ENCODE results near the gene EYA2.

Gene EYA2

DNA sequence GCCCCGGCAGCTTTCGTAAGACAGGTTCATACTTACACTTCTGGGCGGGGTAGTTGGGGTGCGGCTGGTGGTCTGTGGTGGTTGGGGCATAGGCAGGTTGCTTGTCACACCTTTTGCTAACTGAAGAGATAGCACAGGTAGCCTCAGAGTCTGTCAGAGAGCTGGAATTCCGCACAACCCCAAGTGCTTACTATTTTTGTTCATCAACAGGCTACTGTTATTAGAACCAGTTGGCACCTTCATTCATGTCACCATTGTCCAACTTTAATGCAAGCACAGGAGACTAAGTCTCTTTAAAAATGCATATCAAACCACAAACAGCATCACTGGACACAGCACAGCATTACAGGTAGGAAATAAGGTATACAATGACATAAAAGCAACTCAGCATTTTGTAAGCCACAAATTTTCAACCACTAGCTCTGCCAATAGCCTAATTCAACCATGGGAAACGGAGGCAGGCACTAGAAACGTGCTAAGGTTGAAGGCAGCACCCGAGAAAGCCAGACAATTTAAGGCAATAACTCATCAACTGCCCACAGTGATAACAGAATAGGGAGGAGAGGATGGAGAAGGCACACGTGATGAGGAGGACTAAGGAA, 318.1 kb downstream of the EYA2 start:
- DNase-seq (ENCODE audit: insufficient read length, low spot score) (no peak), FAIRE-seq (no peak)
- TF ChIP-seq CTCF (IDR thresholded peaks at IDR 0.05; ENCODE audit: insufficient read depth, missing control alignments), result no peak

DNA sequence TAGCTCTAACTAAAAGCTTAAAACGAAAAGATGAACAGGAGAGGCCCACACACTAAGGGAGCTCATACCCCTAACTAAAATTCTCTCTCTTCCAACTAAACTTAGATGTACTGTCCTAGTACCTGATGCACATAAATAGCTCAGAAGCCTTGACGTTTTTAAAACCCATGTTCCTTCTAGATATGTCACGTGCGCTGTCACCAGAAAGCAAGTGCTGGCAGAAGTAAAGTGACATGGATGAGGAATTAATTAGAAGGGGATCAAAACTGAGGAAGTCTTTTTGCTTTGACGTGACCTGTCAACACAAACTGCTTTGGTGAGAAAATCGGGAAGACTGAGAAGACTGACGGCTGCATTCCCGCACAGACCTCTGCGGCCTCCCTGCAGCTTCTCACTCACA, 319.3 kb downstream of the EYA2 start:
- TF ChIP-seq CTCF (IDR thresholded peaks at IDR 0.05; ENCODE audit: insufficient read depth, missing control alignments), result no peak
- FAIRE-seq, result no peak

DNA sequence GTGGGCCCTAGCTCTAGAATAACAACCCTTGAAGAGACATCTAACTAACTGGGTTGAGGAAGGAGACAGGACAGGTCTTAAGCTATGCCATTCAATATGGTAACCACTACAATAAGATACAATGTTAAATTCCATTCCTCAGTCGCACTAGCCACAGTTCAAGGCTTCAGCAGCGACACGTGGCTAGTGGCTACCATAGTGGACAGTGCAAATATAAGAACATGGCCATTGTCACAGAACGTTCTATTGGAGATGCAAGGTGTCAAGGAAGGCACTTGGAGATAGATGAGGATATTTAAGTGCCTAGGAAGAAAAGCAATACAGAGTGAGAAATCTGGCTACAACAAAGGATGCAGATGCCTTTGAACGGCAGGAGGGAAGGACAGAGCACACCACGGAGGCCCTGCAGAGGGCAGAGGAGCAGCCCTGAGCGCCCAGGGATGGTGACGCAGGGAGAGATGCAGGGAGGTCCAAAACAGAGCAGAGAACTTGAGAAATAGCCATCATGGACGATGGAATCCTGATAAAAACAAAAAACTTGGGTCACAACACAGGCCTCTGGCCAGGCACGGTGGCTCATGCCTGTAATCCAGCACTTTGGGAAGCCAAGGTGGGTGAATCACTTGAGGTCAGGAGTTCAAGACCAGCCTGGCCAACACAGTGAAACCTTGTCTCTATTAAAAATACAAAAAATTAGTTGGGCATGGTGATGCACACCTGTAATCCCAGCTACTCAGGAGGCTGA, 321.2 kb downstream of the EYA2 start:
- DNase-seq (ENCODE audit: insufficient read length, low spot score) (no peak), FAIRE-seq (no peak)
- no peak for TF ChIP-seq CTCF (IDR thresholded peaks at IDR 0.05; ENCODE audit: insufficient read depth, missing control alignments)

More for the DNA sequence above, 319.3 kb downstream of the EYA2 start:
- DNase-seq (ENCODE audit: insufficient read length, low spot score), result no peak

- FAIRE-seq (no peak), DNase-seq (ENCODE audit: insufficient read length, low spot score) (no peak)
- no peak for TF ChIP-seq CTCF (IDR thresholded peaks at IDR 0.05; ENCODE audit: insufficient read depth, missing control alignments)
These were observed 322.3 kb downstream of the EYA2 start for GRCh38 chr20:47216819-47217410.

DNA sequence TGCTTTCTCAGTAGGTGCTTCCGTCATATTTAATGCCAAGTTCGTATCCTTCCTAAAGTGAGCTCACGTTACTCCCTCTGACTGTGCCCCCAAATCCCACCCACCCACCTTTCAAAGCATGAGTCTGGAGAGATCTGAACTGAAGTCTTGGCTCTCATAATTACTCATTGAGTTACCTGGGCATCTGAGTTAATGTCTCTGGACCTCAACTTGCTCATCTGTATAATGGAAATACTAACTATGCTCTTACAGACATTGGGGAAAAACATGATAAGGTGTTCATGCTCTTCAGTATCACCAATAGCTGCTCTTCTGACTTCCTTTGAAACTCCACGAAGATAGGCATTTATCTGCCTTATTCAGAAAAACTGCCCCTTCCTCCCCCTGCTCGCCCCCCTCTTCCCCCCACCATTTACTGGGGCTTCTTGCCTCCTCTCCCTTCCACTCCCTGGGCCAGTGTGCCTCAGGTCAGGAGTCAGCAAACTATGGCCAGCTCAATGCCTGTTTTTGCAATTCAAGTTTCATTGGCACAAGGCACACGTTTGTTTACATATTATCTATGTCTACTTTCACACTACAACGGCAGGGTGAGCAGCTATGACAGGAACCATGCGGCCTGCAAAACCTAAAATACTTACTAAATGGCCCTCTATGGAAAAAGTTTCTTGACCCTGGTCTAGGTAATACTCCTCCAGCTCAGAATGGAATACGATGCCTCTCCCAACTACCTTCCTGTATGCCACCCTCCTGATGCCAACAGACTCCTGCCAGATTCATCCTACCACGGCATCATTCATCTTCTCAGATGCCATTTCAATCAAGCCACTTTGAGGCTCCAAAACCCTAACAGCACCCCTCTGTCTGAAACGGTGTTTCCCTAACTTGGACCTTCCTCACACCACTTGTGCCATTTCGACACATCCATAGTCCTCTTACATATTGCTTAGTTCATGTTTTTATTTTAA, 323.1 kb downstream of the EYA2 start:
- no peak for TF ChIP-seq CTCF (IDR thresholded peaks at IDR 0.05; ENCODE audit: insufficient read depth, missing control alignments)
- DNase-seq (ENCODE audit: insufficient read length, low spot score) (no peak), FAIRE-seq (no peak)

GRCh38 chr20:47220161-47220582, 325.5 kb downstream of the EYA2 start:
- no peak for FAIRE-seq
- no peak for DNase-seq (ENCODE audit: insufficient read length, low spot score)
- peak; percentile 42 for TF ChIP-seq CTCF (IDR thresholded peaks at IDR 0.05; ENCODE audit: insufficient read depth, missing control alignments)
